ENCODE results near the gene CHMP3. TPM values are rescaled to one million over a fixed set of nuclear protein-coding genes. Genes with fewer than 3 reads are reported as not detected.

CHMP3 gene
- polyA plus RNA-seq, 1 donor from 2014 or later = 31.8 TPM

DNA sequence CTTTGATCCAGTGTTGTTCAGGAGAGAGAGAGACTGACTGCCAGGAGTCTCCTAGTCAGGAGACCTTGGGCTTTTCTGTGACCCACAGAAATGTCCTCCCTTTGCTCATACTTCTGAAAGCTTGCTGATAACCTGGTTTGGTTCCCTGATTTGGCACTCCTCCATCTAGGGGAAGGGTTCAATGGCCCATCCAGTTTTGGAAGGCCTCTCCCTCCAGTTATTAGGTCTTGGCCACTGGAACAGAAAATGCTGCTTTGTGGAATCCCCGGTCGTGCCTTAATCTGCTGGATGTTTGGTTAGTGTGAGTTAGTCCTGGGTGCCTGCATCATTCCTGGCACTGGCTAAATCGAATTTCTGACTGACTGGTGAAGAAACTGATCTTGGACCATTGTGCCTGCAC is 86.3 kb downstream of the CHMP3 start:
- H3F3A ChIP-seq (ENCODE audit: insufficient read depth, low read length, poor library complexity, severe bottlenecking) = no peaks in the 10 kb centered on the region
- no peak overlapping the region for H2AFZ ChIP-seq (ENCODE audit: low read depth, low read length)
- H3K9me3 ChIP-seq (ENCODE audit: low read length) = no peaks in the 10 kb centered on the region
- H3K4me2 ChIP-seq (ENCODE audit: low read length) = no peak overlapping the region
- H3K27me3 ChIP-seq (ENCODE audit: insufficient read depth, low read depth, low read length) = no peaks in the 10 kb centered on the region
- no peak overlapping the region for H3K4me3 ChIP-seq (ENCODE audit: low read length)
- peaks cover 17% of the 10 kb centered on the region for H3K36me3 ChIP-seq (ENCODE audit: insufficient read depth, low read length)
- no peaks in the 10 kb centered on the region for H3K79me2 ChIP-seq (replicated peaks; ENCODE audit: insufficient read depth, low read length)
- H3K9ac ChIP-seq (ENCODE audit: low read length) = no peak overlapping the region
- no peaks in the 10 kb centered on the region for H4K20me1 ChIP-seq (ENCODE audit: insufficient read depth)
- TF ChIP-seq EP300 (conservative IDR thresholded peaks at IDR 0.05; ENCODE audit: poor library complexity, severe bottlenecking) = no peak
- no peak for TF ChIP-seq REST (IDR thresholded peaks at IDR 0.05; ENCODE audit: borderline replicate concordance)
- no peak for TF ChIP-seq SMC3 (conservative IDR thresholded peaks at IDR 0.05; ENCODE audit: poor library complexity)
- TF ChIP-seq RAD21 (conservative IDR thresholded peaks at IDR 0.05) = no peak
- no peak for TF ChIP-seq POLR2AphosphoS5 (IDR thresholded peaks at IDR 0.05)
- no peak for TF ChIP-seq MXI1 (conservative IDR thresholded peaks at IDR 0.05; ENCODE audit: poor library complexity, severe bottlenecking)
- H3K27ac ChIP-seq (ENCODE audit: low read length) = no peak overlapping the region
- no peaks in the 10 kb centered on the region for H3K9me2 ChIP-seq (ENCODE audit: insufficient read depth, low read length)

GRCh38 chr2:86476092-86476491 is 87.2 kb downstream of the CHMP3 start:
- no peaks in the 10 kb centered on the region for H3K27me3 ChIP-seq (ENCODE audit: insufficient read depth, low read depth, low read length)
- H2AFZ ChIP-seq (ENCODE audit: low read depth, low read length) = no peak overlapping the region
- H3K4me3 ChIP-seq (ENCODE audit: low read length) = no peak overlapping the region
- no peaks in the 10 kb centered on the region for H3K9me3 ChIP-seq (ENCODE audit: low read length)
- no peaks in the 10 kb centered on the region for H3K79me2 ChIP-seq (replicated peaks; ENCODE audit: insufficient read depth, low read length)
- peaks cover 17% of the 10 kb centered on the region for H3K36me3 ChIP-seq (ENCODE audit: insufficient read depth, low read length)
- no peaks in the 10 kb centered on the region for H4K20me1 ChIP-seq (ENCODE audit: insufficient read depth)
- H3K9ac ChIP-seq (ENCODE audit: low read length) = no peak overlapping the region
- H3K9me2 ChIP-seq (ENCODE audit: insufficient read depth, low read length) = no peaks in the 10 kb centered on the region
- H3F3A ChIP-seq (ENCODE audit: insufficient read depth, low read length, poor library complexity, severe bottlenecking) = no peaks in the 10 kb centered on the region
- H3K27ac ChIP-seq (ENCODE audit: low read length) = no peak overlapping the region
- H3K4me2 ChIP-seq (ENCODE audit: low read length) = no peak overlapping the region
- no peak for TF ChIP-seq TAF1 (IDR thresholded peaks at IDR 0.05; ENCODE audit: low read depth)
- no peak for TF ChIP-seq REST (IDR thresholded peaks at IDR 0.05; ENCODE audit: borderline replicate concordance)
- TF ChIP-seq MXI1 (conservative IDR thresholded peaks at IDR 0.05; ENCODE audit: poor library complexity, severe bottlenecking) = no peak
- no peak for TF ChIP-seq RAD21 (conservative IDR thresholded peaks at IDR 0.05)
- no peak for TF ChIP-seq CTCF (IDR thresholded peaks at IDR 0.05; ENCODE audit: poor library complexity, severe bottlenecking)
- TF ChIP-seq EZH2 (IDR thresholded peaks at IDR 0.05; ENCODE audit: borderline replicate concordance, insufficient read depth, low read length, poor library complexity, severe bottlenecking) = no peak
- no peak for TF ChIP-seq POLR2AphosphoS5 (IDR thresholded peaks at IDR 0.05)
- TF ChIP-seq SMC3 (conservative IDR thresholded peaks at IDR 0.05; ENCODE audit: poor library complexity) = no peak
- TF ChIP-seq EP300 (conservative IDR thresholded peaks at IDR 0.05; ENCODE audit: poor library complexity, severe bottlenecking) = no peak

Measured in neural cell (in vitro differentiated cells).